Measurements from ENCODE around the gene VSIG4.
"Not testable (repeated sequence)": the region's sequence is repeated elsewhere in the genome, so short reads cannot be mapped to it uniquely, and the experiment has no call there.

VSIG4 gene, protein sequence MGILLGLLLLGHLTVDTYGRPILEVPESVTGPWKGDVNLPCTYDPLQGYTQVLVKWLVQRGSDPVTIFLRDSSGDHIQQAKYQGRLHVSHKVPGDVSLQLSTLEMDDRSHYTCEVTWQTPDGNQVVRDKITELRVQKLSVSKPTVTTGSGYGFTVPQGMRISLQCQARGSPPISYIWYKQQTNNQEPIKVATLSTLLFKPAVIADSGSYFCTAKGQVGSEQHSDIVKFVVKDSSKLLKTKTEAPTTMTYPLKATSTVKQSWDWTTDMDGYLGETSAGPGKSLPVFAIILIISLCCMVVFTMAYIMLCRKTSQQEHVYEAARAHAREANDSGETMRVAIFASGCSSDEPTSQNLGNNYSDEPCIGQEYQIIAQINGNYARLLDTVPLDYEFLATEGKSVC

DNA sequence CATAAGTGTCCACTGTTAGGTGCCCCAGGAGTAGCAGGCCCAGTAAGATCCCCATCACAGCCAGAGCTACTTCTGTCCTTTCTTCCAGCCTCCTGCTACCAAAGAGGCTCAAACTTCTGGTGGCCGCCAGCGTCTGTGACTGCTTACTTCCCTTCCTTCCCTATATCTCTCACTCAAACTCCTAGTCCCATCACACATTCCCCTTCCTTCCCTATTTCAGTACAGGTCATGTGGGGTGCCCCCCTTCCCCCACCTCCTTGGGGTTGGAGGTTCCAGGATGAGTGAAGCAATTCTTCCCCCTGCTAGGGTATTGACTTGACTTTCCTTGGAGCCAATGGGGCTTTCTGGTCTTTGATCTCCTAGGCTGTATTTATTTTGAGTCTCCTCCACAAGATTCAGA, at the start of gene VSIG4:
Gene VSIG4 (minus strand): TSS at position 137 of the 400 bp plus-strand sequence. CDS start 82 bp downstream, at position 55.
- H3K4me3 ChIP-seq (ENCODE audit: low read depth, low read length) = no peak within 1 kb of the TSS

DNA sequence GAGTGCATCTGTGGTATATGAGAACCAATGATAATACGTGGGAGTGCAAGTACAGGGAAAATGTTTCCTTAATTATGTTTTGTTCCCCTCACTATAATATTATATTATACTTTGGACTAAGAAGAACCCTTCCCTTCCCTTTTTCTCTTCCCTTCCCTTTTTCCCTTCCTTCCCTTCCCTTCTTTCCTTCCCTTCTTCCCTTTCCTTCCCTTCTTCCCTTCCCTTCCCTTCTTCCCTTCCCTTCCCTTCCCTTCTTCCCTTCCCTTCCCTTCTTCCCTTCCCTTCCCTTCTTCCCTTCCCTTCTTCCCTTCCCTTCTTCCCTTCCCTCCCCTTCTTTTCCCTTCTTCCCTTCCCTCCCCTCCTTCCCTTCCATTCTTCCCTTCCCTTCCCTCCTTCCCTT, 36.9 kb upstream of the VSIG4 start:
- H3K4me3 ChIP-seq (ENCODE audit: low read depth, low read length) = no peak overlapping the region

DNA sequence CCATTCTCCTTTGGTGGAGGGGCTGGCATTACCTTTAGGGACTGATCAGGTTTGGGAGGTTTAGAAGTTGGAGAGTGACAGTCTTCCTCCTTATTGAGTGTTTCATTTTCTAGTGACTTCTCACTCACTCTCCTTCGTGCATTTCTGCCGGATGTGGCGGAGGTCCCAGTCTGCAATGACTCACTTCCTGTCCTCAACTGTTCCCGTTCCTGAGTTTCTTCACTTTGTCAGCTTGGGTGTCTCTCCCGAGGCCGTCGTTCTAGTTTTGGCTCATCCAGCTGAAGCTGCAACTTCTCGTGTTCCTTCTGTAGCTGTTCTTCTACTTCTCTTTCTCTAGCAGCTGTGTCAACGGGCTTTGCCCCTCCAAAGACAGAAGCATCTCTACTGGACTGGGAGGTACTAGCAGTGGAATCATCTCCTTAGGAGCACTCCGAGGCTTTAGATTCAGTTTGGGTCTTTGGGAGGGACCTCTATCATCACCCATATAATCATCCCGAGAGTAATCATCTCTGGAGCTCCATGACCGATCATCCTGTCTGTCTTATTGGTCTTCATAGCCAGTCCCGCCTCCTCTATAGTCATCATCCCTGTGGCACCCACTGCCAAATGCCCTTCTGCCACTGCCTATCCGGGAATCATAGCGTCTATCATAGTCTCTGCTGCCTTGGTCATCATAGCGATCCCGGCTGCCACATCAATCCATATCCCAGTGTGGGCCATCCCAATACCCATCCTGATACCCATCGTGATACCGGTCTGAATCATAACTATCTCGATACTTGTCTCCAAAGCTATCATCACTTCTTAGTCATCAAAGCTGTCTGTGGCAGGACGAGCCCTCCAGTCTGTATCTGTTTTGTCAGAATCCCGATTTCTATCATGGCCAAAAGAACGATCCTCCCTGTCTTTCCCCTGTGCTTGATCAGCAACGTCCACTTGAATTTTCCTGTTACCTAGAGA, 35.3 kb upstream of the VSIG4 start:
- H3K4me3 ChIP-seq (ENCODE audit: low read depth, low read length) = no peak overlapping the region

DNA sequence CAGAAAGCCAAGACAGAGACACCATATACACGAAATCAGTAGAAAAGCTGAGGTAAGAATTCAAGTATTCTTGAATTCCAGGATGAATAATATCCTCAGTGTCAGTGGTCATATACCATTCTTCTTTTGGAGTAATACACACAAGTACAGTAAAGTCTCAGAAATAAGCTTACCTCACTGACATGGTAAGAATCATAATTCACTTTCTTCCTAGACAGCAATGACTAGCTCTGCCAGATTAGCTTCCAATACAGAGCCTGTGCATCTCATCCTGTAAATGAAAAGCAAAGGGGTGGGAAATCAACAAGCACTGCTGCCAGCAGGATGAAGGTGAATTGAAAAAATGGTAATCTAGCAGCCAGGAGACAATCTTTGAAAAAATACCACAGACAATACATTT, 31.2 kb upstream of the VSIG4 start:
- H3K4me3 ChIP-seq (ENCODE audit: low read depth, low read length) = no peak overlapping the region

DNA sequence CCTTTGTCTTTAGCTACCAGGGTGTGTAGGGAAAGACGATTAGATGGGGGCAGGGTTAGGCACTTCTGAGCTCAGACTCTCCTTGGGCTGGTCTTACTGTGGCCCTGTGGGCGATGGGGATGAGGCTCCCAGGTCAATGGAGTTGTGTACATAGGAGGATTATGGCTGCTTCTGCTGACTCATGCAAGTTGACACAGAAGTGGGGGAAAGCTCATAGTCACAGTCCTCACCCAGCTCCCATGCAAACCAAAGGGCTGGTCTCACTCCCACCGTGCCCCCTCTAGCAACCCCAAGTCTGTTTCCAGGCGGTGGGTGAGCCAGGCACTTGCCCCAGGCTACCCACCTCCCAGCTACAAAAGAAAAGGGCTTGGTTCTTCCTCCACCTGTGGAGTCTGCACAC, 24.4 kb upstream of the VSIG4 start:
- no peak overlapping the region for H3K4me3 ChIP-seq (ENCODE audit: low read depth, low read length)

DNA sequence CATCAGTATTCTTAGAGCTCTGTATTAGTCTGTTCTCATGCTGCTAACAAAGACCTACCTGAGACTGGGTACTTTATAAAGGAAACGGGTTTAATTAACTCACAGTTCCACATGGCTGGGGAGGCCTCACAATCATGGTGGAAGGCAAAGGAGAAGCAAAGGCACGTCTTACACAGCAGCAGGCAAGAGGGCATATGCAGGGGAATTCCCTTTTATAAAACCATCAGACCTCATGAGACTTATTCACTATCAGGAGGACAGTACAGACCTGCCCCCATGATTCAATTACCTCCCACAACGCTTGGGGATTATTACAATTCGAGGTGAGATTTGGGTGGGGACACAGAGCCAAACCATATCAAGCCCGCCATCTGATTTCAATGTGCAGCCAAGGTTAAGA, 17.1 kb upstream of the VSIG4 start:
- H3K4me3 ChIP-seq (ENCODE audit: low read depth, low read length) = not testable (repeated sequence)

DNA sequence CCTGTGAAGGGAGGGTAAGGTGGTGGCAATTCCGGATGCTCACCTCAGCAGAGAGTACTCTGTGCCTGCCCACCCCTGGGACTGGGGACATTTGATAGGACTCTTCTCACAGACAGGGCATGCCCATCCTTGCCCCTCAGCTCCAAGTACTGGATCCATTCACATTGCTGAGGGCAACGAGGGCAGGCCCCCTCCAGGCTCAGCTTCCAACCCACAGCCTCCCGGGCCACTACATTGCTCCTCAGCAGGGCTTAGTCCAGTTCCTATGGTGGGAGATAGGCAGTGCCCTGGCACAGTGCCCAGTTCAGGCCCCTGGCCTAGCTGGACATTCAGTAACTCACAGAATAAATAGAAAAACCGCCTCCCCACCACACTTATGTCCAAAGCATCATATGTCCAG, 15.1 kb upstream of the VSIG4 start:
- no peak overlapping the region for H3K4me3 ChIP-seq (ENCODE audit: low read depth, low read length)

DNA sequence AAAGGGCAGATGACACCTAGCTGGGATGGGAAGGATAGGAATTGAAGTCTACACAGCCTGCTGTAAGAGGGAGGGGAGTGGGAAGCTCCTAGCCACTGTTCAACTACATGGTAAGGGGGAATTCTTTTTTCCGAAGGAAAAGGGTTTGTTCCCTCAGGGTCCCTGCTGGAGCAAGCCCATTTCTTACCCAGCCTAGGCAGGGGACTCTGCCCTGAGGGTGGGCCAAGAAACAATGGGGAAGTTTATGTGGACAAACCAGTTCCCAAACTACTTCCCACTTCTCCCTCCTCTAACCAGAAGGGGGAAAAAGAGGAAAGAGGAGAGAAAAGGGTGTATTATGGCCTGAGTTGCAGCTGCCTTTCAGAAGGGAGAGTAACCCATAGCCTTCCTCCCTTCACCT, 13.5 kb upstream of the VSIG4 start:
- H3K4me3 ChIP-seq (ENCODE audit: low read depth, low read length) = no peak overlapping the region

DNA sequence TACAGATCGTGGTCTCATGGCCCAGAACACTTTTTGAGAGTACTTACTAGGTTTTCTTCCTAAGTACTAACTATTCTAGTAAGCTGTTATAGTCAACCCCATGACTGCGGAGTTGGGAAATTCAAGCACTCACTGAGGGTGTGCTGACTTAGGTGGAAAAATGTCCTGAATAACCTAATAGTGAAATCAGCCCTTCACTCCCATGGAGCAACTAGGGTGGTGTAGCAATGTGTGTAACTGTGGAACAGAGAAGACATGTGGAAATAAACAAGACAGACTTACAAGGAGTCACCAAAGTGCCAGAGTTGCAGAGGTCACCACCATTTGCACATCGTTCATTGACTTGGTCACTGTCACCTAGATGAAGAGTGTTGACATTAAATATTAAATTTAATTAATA, 12.1 kb upstream of the VSIG4 start:
- no peak overlapping the region for H3K4me3 ChIP-seq (ENCODE audit: low read depth, low read length)

DNA sequence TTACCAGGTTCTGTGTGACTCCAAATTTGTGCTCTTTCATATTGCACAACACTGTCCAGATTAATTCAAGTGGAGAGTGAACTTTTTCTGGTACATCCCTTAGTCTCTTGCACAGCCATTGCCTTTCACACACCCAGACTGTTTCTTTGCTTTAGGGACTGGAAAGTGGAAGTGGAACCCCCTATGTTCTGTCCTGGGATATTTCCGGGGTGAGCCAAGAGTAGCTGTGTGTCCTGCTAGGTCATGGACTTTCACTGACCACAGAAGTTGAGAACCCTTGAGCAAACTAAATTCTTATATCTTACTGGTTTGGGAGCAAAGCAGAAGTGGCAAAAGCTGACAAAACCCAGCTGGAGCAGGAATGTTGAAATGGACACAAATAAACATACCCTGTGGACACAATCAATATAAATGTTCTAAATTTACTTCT, 10.3 kb upstream of the VSIG4 start:
- H3K4me3 ChIP-seq (ENCODE audit: low read depth, low read length) = no peak overlapping the region

DNA sequence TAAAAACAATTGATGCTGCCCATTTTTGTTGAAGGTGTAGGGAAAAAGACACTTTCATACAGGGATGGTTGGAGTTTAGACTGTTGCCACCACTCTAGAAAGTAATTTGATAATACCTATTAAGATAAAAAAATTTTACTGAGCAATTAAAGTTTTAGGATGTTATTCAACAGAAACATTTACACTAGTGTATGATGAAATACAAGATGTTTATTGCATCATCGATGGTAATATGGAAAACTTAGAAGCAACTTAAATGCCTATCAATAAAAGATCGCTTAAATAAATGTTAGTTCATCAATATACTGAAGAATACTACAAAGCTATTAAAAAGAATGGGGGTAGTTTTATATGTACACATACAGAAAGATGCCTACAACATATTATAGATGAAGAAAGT, 9.2 kb upstream of the VSIG4 start:
- H3K4me3 ChIP-seq (ENCODE audit: low read depth, low read length) = no peak overlapping the region

DNA sequence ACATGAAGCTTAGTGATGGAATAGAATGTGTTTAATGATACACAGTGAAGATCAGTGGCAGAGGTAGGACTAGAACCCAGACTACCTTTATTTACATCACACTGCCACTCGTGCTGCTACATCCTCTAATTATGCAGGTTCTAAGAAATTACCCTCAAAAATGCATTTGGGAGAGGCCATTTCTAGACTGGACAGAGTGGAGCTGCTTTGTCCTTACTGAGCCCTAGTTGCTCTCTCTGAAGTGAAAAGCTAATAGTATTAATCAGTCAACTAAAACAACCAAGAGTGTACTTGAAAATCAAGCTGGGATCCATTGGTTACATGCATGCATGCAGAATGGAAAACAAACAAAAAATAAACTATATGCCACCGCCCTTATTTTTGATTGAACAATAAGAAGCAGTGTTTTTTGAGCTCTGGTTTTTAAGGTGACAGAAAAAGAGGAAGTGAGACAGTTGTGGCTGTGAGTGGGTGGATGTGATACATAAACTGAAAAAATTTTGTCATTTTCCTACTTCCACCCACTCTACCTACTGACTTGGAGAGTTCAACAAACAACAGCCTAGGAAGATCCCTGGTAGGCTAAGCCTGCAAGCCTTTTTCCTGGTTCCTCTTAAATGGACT, 6.8 kb upstream of the VSIG4 start:
- no peak overlapping the region for H3K4me3 ChIP-seq (ENCODE audit: low read depth, low read length)

DNA sequence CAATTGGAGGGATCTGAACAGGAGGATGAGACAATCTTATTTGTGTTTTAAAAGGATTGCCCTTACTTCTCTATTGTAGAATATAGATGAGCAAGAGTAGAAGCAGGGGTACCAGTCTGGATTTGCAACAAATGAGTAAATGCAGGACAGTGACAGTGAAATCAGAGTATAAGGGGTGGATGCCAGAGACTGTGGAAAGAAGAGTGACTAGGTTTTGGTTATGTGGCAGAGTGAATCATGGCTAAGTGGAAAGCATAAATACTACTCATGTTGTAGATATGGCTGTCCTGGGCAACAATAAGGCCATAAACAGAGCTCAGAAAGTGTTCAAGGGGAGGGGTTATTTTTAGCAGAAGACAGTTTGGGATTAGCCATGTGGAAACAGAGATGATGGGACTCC, 6.0 kb upstream of the VSIG4 start:
- no peak overlapping the region for H3K4me3 ChIP-seq (ENCODE audit: low read depth, low read length)

DNA sequence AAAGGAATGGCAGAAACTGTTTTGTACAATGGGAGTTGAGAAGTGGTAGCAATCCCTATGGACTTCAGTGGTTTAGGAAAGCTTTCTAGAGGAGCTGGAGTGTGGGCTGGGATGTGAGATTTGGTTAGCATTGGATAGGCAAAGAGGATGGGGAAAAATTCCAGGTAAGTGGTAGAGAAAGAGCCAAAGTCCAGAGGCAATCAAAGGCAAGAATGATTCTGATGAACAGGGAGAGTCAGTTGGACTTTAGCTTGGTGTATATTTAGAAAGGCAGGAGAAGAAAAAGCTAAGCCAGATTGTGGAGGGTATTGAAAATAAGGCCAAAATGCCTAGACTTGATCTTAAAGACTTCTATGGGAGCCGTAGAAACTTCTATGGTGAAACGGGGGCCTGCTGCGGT, 3.7 kb upstream of the VSIG4 start:
- no peak overlapping the region for H3K4me3 ChIP-seq (ENCODE audit: low read depth, low read length)

DNA sequence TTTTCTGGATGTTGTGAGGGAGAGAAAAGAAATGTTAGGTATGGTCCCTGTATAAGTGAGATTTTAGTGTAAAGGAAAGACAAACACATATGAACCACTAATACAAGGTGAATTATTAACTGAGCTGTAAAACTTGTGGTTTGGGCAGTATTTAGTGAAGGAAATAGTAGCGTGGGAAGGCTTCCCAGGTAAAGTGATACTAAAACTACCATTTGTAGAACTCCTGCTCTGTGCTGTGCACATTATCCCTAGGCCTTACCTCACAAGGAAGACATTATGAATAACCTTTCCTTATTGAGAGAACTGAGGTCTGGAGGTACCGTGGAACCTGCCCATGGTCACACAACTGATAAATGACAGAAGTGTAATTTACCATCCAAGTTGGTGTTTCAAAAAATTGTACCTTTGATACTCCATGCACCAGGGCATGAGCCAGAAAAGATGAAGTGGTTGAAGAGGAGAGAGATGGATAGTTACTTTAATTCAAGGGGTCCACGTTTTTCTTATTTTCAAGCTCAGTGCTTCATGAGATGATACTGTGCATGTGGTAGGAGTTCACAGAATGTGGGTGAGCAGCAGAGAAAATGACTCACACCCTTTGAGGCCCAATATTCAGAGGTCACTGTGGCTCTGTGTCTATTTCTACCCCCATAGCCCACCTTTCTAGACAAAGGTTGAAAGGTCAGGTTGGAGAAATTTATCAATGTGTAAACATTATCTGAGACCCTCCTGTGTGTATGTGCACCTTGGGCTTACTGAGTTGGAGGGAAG, 2.6 kb upstream of the VSIG4 start:
- no peak overlapping the region for H3K4me3 ChIP-seq (ENCODE audit: low read depth, low read length)

DNA sequence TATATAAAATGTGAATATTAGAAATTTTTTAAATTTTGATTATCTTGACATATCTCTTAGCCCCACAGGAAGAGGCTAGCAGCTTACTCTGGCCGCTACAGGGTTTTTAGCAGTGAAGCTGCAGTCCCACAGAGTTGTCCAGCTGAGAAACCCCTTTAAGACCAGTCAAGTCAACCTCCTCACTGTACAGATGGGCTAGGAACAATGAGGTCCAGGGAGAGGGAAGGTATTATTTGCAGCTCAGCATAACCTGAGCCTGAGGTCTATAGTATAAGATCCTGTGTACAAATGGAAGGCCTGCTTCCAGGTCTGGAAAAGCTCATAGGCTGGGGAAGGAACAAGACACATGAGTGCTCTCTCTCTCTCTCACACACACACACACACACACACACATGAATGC, 1.8 kb downstream of the VSIG4 start:
- no peak overlapping the region for H3K4me3 ChIP-seq (ENCODE audit: low read depth, low read length)

DNA sequence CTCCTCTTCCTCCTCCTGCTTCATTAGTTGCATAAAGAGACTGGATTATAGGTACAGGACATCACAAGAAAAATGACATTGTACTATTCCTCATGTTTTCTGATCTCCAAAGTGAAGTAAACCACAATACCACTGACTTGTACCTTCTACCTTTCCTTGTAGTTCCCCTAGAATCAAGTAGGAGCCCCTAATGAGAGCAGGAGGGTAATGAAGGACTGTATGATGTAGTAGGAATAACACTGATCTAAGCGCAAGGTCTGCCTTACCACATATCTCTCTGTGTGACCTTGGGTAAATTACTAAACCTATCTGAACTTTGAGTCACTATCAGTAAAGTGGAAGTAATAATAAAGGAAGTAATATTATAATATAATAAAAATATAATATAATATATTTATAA, 3.6 kb downstream of the VSIG4 start:
- H3K4me3 ChIP-seq (ENCODE audit: low read depth, low read length) = no peak overlapping the region

DNA sequence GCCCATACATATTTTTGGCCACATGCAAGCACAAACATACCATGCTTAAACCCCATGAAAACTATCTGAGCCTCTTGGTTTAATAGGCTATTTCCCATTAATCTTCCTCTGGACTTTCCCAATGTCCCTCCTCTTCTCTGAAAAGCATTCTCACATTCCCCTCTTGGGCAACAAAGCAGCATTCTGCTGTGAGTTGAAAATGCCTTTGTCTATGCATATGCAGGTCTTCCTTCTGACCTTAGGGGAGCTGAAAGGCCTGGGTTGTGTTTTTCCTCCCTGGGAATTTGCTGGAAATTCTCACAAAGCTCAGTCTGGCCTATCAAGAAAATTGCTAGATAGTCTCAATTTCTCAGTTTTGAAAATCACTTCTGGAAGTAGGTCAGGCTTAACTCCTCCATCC, 4.2 kb downstream of the VSIG4 start:
- H3K4me3 ChIP-seq (ENCODE audit: low read depth, low read length) = no peak overlapping the region

DNA sequence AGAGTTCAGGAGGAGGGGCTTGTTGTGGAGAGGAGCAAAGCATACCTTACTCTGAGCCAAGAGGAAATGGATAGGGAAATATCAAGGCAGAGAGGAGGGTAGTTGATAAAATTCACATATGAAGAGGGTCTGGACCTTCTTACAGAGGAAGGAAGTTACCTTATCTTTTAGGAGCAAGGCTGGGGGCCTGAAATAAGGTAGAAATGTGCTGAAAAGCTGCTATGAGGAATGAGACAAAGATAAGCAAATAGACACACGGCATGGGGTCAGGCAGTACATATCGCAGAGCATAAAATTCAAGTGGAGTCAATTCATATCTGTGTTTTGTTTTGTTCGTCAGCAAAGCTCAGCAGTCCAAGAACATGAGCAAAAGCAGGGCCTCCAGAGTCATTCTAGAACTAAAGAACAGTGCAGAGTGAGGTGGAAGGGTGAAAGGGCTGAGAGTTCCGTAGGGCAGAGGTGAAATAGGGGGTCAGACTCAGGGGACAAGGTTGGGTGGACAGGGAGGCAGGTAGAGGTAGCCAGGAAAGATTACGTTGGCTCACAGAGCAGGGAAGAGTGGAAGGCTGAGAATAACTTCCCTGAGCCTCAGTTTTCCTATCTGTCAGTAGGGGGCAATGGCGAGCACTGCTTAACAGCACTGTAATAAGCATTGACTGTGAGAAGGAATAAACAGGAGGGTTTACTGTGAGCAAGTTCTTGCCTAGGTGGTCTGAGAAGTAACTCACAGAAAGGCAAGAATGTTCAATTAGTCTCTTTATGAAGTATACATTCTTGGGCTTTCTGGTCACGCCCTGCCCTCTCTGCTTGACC, 9.2 kb downstream of the VSIG4 start:
- H3K4me3 ChIP-seq (ENCODE audit: low read depth, low read length) = no peak overlapping the region

DNA sequence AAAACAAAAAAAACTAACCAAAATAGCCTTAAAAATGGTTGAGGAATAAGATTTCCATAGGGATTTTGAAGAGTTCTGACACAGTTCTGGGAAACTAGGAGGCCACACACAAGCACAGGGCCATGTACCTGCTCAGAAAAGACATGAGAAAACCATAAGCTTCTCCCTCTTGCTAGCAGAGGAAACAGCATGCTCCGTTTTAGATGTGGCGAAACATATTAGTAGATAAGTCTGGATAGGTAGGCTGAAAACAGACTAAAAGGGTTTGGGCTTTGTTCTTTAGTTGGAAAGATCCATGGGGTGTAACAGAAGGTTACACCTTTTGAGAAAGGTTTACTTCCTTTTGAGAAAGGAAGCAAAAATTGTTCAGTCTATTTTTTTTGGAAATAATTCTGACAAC, 10.9 kb downstream of the VSIG4 start:
- no peak overlapping the region for H3K4me3 ChIP-seq (ENCODE audit: low read depth, low read length)

Measured in iPS-11a (cell line).